ENCODE results near the gene CKAP5.
"Not testable (repeated sequence)": the region's sequence is repeated elsewhere in the genome, so short reads cannot be mapped to it uniquely, and the experiment has no call there.

- not testable (repeated sequence) for TF ChIP-seq CTCF, POLR2A, POLR2AphosphoS5 (IDR thresholded peaks at IDR 0.05)
These were observed 136.7 kb downstream of the CKAP5 start for GRCh38 chr11:46709351-46709750.
